HG03460 (cell line): Measurements from ENCODE around the gene BNC2.

Experiments
- ATAC-seq: cut with Tn5 transposase; IDR thresholded peaks from one replicate; pipeline ENCODE4 v1.9.1; 2021; ENCODE audit not compliant: unreplicated experiment

The BNC2 gene

GRCh38 chr9:16718952-16719351 is 151.5 kb downstream of the BNC2 start:
- no peak for ATAC-seq

- no peak for ATAC-seq
Observed at GRCh38 chr9:16718296-16718695, 152.2 kb downstream of the BNC2 start.

GRCh38 chr9:16716601-16717000 is 153.9 kb downstream of the BNC2 start:
- ATAC-seq, result no peak

- no peak for ATAC-seq
Observed at GRCh38 chr9:16715404-16715803, 155.1 kb downstream of the BNC2 start.

- ATAC-seq, result no peak
Observed at GRCh38 chr9:16712787-16713186, 157.7 kb downstream of the BNC2 start.

GRCh38 chr9:16710888-16711287 is 159.6 kb downstream of the BNC2 start:
- no peak for ATAC-seq

GRCh38 chr9:16709924-16710323 is 160.5 kb downstream of the BNC2 start:
- no peak for ATAC-seq

GRCh38 chr9:16708656-16709435 is 161.6 kb downstream of the BNC2 start:
- no peak for ATAC-seq

- ATAC-seq, result no peak
Observed at GRCh38 chr9:16705111-16705604, 165.3 kb downstream of the BNC2 start.

- ATAC-seq, result no peak
Observed at GRCh38 chr9:16704116-16705110, 166.1 kb downstream of the BNC2 start.

GRCh38 chr9:16701347-16701746 is 169.1 kb downstream of the BNC2 start:
- no peak for ATAC-seq

GRCh38 chr9:16693616-16694015 is 176.9 kb downstream of the BNC2 start:
- no peak for ATAC-seq

GRCh38 chr9:16690628-16691027 is 179.8 kb downstream of the BNC2 start:
- ATAC-seq, result no peak

- no peak for ATAC-seq
Observed at GRCh38 chr9:16690205-16690604, 180.3 kb downstream of the BNC2 start.

GRCh38 chr9:16689351-16689938 is 181.0 kb downstream of the BNC2 start:
- ATAC-seq, result no peak

GRCh38 chr9:16688814-16689213 is 181.7 kb downstream of the BNC2 start:
- ATAC-seq, result no peak

- no peak for ATAC-seq
Observed at GRCh38 chr9:16687678-16688369, 182.6 kb downstream of the BNC2 start.

- no peak for ATAC-seq
Observed at GRCh38 chr9:16683326-16683725, 187.1 kb downstream of the BNC2 start.

- ATAC-seq, result no peak
Observed at GRCh38 chr9:16682273-16682672, 188.2 kb downstream of the BNC2 start.

- no peak for ATAC-seq
Observed at GRCh38 chr9:16681652-16681987, 188.8 kb downstream of the BNC2 start.
